Gastroesophageal sphincter (tissue), 3 donors: ENCODE results near the gene MEF2A.

Source experiments
- POLR2A ChIP-seq, 2 donors: fragments of 450-650 bp; IDR thresholded peaks; one replicate each; pipeline ENCODE4 v1.6.1; 2017; ENCODE audit warnings: antibody characterized with exemption in 2 of 2, mild to moderate bottlenecking in 2 of 2, moderate library complexity in 1 of 2
- TF ChIP-seq, protein P1 (sequence below), 4 experiments: fragments of 200-600 bp in 2 of 4; fragments of 450-650 bp in 2 of 4; sonication (generic) in 1 of 4; IDR thresholded peaks; one replicate each; pipeline ENCODE4 v1.5.1; 2017 to 2019; ENCODE audit warnings: antibody characterized with exemption in 4 of 4, mild to moderate bottlenecking in 2 of 4, moderate library complexity in 2 of 4

DNA sequence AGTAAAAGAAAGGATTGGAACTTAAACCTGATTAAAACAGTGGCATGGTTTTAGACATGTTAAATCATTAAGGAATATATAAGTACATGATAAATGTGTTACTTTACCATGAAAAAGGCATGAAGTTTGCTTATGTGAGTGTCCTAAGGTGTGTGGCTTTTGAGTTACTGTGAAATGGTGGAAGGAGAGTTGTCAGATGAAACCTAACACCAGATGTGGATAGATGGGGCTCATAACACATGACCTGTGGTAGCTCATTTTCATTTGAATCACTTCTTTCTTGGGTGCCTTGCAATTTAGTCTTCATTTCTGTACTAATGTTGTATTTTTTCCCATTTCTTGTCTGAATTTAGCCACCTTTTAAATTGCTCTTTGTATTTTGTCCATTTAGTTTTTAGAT is 13.0 kb downstream of the MEF2A start:
- TF ChIP-seq, protein P1, sequence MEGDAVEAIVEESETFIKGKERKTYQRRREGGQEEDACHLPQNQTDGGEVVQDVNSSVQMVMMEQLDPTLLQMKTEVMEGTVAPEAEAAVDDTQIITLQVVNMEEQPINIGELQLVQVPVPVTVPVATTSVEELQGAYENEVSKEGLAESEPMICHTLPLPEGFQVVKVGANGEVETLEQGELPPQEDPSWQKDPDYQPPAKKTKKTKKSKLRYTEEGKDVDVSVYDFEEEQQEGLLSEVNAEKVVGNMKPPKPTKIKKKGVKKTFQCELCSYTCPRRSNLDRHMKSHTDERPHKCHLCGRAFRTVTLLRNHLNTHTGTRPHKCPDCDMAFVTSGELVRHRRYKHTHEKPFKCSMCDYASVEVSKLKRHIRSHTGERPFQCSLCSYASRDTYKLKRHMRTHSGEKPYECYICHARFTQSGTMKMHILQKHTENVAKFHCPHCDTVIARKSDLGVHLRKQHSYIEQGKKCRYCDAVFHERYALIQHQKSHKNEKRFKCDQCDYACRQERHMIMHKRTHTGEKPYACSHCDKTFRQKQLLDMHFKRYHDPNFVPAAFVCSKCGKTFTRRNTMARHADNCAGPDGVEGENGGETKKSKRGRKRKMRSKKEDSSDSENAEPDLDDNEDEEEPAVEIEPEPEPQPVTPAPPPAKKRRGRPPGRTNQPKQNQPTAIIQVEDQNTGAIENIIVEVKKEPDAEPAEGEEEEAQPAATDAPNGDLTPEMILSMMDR (IDR thresholded peaks at IDR 0.05): no peak
- no peak for TF ChIP-seq POLR2A (IDR thresholded peaks at IDR 0.05)
